PC-9 (cell line): ENCODE measurements around the gene NRG3. TPM values are rescaled to one million over a fixed set of nuclear protein-coding genes. Genes with fewer than 3 reads are reported as not detected.

Experiments used
- BruUV-seq: library from RNA; stranded (reverse); fragments of 400-500 nt; replicated peaks from 2 replicates; lab custom pipeline; 2021; lab: Mats Ljungman, UMichigan
- CTCF ChIA-PET: fragments of 300-600 bp; sonication (Branson Sonifier 250); formaldehyde crosslinking; loops from one replicate; lab custom pipeline; 2022; ENCODE audit warnings: antibody characterized with exemption; lab: Charles Lee
- POLR2A ChIA-PET: fragments of 300-600 bp; sonication (Branson Sonifier 250); formaldehyde crosslinking; loops from one replicate; lab custom pipeline; 2022; ENCODE audit warnings: antibody characterized with exemption; ENCODE audit not compliant: unreplicated experiment; lab: Charles Lee
- DNase-seq, 2 experiments: peaks; one replicate each; pipeline versions ENCODE4 v3.0.0 to v3.0.0-alpha.2; 2015 to 2022; ENCODE audit warnings: mixed read lengths in 1 of 2
- H2AFZ ChIP-seq: fragments of 200-600 bp; sonication (generic); 2 replicates; pipeline ENCODE4 v1.8.1; 2017; ENCODE audit warnings: antibody characterized with exemption
- H3F3A ChIP-seq: fragments of 200-600 bp; sonication (generic); 2 replicates; pipeline ENCODE4 v1.8.1; 2017; ENCODE audit warnings: antibody characterized with exemption, mild to moderate bottlenecking, low read depth; ENCODE audit not compliant: insufficient read depth
- H3K27ac ChIP-seq: fragments of 200-600 bp; sonication (generic); 2 replicates; pipeline ENCODE4 v1.6.1; 2016; ENCODE audit warnings: mixed run types
- H3K27me3 ChIP-seq: fragments of 200-600 bp; sonication (generic); 2 replicates; pipeline ENCODE4 v1.6.1; 2016; ENCODE audit warnings: low read depth, mixed run types; ENCODE audit not compliant: insufficient read depth
- H3K36me3 ChIP-seq: fragments of 200-600 bp; sonication (generic); 2 replicates; pipeline ENCODE4 v1.6.1; 2016; ENCODE audit warnings: low read depth, mixed run types
- H3K4me1 ChIP-seq: fragments of 200-600 bp; sonication (generic); replicated peaks from 2 replicates; pipeline ENCODE4 v1.6.1; 2016; ENCODE audit warnings: mixed run types; ENCODE audit not compliant: insufficient read depth
- H3K4me2 ChIP-seq: fragments of 200-600 bp; sonication (generic); 2 replicates; pipeline ENCODE4 v1.6.1; 2017; ENCODE audit warnings: mixed run types
- H3K4me3 ChIP-seq: fragments of 200-600 bp; sonication (generic); 2 replicates; pipeline ENCODE4 v1.6.1; 2016; ENCODE audit warnings: mixed run types
- H3K79me2 ChIP-seq: fragments of 200-600 bp; sonication (generic); 2 replicates; pipeline ENCODE4 v1.6.1; 2017; ENCODE audit warnings: low read depth, mixed run types
- H3K9me2 ChIP-seq: fragments of 200-600 bp; sonication (generic); 2 replicates; pipeline ENCODE4 v1.8.1; 2017; ENCODE audit warnings: mild to moderate bottlenecking; ENCODE audit not compliant: insufficient read depth
- H3K9me3 ChIP-seq: fragments of 200-600 bp; sonication (generic); 2 replicates; pipeline ENCODE4 v1.8.1; 2016; ENCODE audit warnings: low read depth; ENCODE audit not compliant: insufficient read depth
- H4K20me1 ChIP-seq: fragments of 200-600 bp; sonication (generic); 2 replicates; pipeline ENCODE4 v1.8.1; 2017; ENCODE audit not compliant: insufficient read depth
- EZH2 ChIP-seq: fragments of 200-600 bp; sonication (generic); IDR thresholded peaks from 2 replicates; pipeline ENCODE4 v1.8.0; 2017; ENCODE audit warnings: antibody characterized with exemption, low read depth
- intact Hi-C: fragments of 100-400 bp; cut with micrococcal nuclease; formaldehyde crosslinking; loops from one replicate; pipeline ENCODE4 v1.10.0; 2022; ENCODE audit not compliant: unreplicated experiment
- total RNA-seq: library from RNA; stranded (reverse); gene quantifications from 2 replicates; pipeline ENCODE4 v1.2.3, GENCODE V29; 2021
- TF ChIP-seq, protein P1 (sequence below): fragments of 200-600 bp; sonication (generic); conservative IDR thresholded peaks from 2 replicates; pipeline ENCODE4 v1.6.1; 2017; ENCODE audit warnings: mixed run types, antibody characterized with exemption, mild to moderate bottlenecking, moderate library complexity

NRG3 gene
- total RNA-seq, 1 experiment from 2014 or later, result not detected

DNA sequence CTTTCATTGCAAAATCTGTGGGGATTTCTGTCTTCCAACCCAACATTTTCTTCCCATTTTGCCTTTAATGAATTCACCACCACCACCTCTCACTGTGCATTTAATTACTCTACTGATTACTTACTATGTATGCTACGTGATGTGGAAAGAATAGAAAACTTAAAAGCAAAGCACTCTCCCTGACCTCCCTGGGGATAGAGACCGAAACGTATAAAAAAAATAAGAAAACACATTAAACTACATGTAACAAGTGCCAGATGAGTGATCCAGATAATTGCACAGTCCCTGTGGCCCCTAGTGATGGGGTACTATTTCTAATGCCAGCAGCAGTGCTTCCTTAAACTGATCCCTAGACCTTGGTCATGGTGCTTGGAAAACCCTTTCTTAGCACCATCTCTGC lies 478.4 kb downstream of the NRG3 start:
- no peaks in the 10 kb centered on the region for H3K36me3 ChIP-seq
- H3K4me3 ChIP-seq, result no peak overlapping the region
- no peaks in the 10 kb centered on the region for H3K9me3 ChIP-seq
- H3K79me2 ChIP-seq, result no peaks in the 10 kb centered on the region
- no peaks in the 10 kb centered on the region for H3K4me1 ChIP-seq
- H2AFZ ChIP-seq, result no peak overlapping the region
- no peaks in the 10 kb centered on the region for H3K9me2 ChIP-seq
- DNase-seq, result no peak
- H3K27ac ChIP-seq, result no peak overlapping the region
- no TSS peak for BruUV-seq
- H3K27me3 ChIP-seq, result no peaks in the 10 kb centered on the region
- no peaks in the 10 kb centered on the region for H4K20me1 ChIP-seq
- TF ChIP-seq EZH2, result no peak
- TF ChIP-seq, protein P1, sequence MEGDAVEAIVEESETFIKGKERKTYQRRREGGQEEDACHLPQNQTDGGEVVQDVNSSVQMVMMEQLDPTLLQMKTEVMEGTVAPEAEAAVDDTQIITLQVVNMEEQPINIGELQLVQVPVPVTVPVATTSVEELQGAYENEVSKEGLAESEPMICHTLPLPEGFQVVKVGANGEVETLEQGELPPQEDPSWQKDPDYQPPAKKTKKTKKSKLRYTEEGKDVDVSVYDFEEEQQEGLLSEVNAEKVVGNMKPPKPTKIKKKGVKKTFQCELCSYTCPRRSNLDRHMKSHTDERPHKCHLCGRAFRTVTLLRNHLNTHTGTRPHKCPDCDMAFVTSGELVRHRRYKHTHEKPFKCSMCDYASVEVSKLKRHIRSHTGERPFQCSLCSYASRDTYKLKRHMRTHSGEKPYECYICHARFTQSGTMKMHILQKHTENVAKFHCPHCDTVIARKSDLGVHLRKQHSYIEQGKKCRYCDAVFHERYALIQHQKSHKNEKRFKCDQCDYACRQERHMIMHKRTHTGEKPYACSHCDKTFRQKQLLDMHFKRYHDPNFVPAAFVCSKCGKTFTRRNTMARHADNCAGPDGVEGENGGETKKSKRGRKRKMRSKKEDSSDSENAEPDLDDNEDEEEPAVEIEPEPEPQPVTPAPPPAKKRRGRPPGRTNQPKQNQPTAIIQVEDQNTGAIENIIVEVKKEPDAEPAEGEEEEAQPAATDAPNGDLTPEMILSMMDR, result no peak
- intact Hi-C loops, result loop anchor here (5.0 kb wide), 1 partner anchor 59 kb away; no protein-coding TSS in a partner anchor
- no peak overlapping the region for H3K4me2 ChIP-seq
- no peaks in the 10 kb centered on the region for H3F3A ChIP-seq
- CTCF ChIA-PET, result no interaction called here
- POLR2A ChIA-PET, result no interaction called here

DNA sequence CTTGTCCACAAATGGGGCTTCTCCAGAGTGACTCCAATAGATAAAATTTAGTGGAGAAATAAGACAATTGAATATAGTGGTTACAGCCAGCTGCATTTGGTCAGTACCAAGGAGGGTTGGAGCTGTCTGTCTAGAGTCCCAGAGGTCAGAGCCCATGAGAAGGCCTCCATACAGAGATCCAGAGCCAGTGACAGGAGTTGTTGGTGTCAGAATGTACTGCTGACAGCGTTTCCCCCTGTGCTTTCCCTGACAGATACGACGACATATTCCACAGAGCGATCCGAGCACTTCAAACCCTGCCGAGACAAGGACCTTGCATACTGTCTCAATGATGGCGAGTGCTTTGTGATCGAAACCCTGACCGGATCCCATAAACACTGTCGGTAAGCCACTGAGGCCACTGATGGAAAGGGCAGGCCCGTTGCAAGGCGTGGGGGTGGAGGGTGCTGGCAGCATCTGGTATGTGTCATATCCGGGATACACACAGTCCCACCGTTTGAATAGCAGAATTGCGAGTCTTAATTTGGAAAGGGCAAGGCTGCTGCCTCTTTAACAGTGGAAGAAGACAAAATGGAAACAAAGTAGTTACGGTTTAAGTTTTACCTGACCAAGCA lies 483.6 kb downstream of the NRG3 start:
- intact Hi-C loops, result no loop called here
- Histone ChIP-seq H4K20me1 (no peaks in the 10 kb centered on the region), H2AFZ (no peak overlapping the region), H3F3A (no peaks in the 10 kb centered on the region), H3K9me2 (no peaks in the 10 kb centered on the region), H3K9me3 (no peaks in the 10 kb centered on the region), H3K36me3 (no peaks in the 10 kb centered on the region), H3K4me3 (no peak overlapping the region), H3K79me2 (no peaks in the 10 kb centered on the region), H3K27ac (no peak overlapping the region), H3K4me1 (no peaks in the 10 kb centered on the region), H3K27me3 (no peaks in the 10 kb centered on the region), H3K4me2 (0 out of 2 replicates have a peak overlapping the region, but pooled peaks have one; percentile 25)
- DNase-seq, result no peak
- ChIA-PET POLR2A (no interaction called here), CTCF (no interaction called here)
- TF ChIP-seq, protein P1, result no peak
- no peak for TF ChIP-seq EZH2
- no TSS peak for BruUV-seq

GRCh38 chr10:82361256-82361655 lies 486.3 kb downstream of the NRG3 start:
- no TSS peak for BruUV-seq
- intact Hi-C loops, result no loop called here
- no peak for TF ChIP-seq EZH2
- TF ChIP-seq, protein P1, result no peak
- no peak for DNase-seq
- H3K4me1 ChIP-seq, result no peaks in the 10 kb centered on the region
- H3K4me2 ChIP-seq, result no peak overlapping the region
- no peaks in the 10 kb centered on the region for H3K27me3 ChIP-seq
- H3K27ac ChIP-seq, result no peak overlapping the region
- H3K9me3 ChIP-seq, result no peaks in the 10 kb centered on the region
- no peaks in the 10 kb centered on the region for H3F3A ChIP-seq
- no peaks in the 10 kb centered on the region for H3K36me3 ChIP-seq
- ChIA-PET CTCF (no interaction called here), POLR2A (no interaction called here)
- H3K9me2 ChIP-seq, result no peaks in the 10 kb centered on the region
- no peak overlapping the region for H3K4me3 ChIP-seq
- H2AFZ ChIP-seq, result no peak overlapping the region
- no peaks in the 10 kb centered on the region for H3K79me2 ChIP-seq
- no peaks in the 10 kb centered on the region for H4K20me1 ChIP-seq
